HG03175 (cell line): ENCODE data around the gene TSPAN9.

Source experiments
- ATAC-seq: cut with Tn5 transposase; IDR thresholded peaks from one replicate; pipeline ENCODE4 v1.9.1; 2021; ENCODE audit warnings: mild to moderate bottlenecking, moderate library complexity; ENCODE audit not compliant: unreplicated experiment

TSPAN9 gene

DNA sequence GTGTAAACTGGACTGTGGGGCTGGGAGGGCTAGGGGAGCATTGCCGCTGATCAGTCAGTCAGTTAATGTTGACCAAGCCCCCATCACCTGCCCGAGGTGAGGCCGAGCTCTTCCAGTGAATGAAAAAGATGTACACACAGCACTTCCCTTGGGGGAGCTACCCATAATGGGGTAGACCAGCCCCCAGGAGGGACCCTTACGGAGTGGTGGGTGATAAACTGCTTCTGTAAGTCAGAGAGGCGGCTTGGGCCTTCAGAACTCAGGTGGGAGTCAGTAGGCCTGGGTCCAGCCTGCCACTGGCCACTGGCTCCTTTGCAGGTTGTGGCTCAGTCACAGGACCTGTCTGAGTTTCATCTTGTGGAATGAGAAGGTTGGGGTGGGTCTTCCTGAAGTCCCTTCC, 43.5 kb downstream of the TSPAN9 start:
- ATAC-seq: no peak

DNA sequence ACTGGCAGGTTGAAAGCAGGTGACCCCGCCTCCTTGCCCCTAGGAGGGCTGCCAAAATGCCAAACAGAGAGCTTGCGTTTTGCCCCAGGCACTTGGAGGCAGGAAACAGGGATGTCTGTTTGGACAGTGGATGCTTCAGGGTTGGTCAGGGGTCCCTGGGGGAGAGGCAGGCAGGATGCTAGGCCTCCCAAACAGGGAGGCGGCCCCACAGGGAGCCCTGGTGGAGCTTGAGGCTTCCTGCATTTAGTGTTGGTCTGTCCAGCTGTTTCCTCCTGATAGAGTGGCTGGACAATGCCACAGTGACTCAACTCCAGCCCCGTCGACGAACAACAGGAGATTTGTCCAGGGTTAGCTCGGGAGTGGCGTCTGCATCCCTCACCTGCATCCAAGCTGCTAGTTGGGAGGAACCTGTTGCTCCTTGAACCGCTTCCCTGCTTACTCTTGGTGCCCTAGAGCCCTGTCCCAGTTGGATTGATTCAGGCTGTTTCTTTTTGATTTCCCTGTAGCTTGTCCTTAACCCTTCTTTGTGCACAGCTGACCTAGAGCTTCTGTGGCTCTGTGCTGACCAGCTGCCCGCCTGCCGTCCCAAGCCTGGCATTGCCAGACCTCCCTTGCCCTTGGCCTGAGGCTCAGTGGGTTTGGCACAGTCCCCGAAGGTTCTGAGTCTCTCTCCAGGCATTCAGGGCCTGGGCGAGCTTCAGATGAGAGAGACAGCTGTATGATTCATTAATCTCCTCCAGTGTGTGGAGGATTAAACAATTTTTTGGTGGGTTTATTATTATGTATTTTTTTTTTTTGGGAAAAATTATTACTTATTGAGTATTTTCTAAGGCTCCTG, 45.9 kb downstream of the TSPAN9 start:
- no peak for ATAC-seq

DNA sequence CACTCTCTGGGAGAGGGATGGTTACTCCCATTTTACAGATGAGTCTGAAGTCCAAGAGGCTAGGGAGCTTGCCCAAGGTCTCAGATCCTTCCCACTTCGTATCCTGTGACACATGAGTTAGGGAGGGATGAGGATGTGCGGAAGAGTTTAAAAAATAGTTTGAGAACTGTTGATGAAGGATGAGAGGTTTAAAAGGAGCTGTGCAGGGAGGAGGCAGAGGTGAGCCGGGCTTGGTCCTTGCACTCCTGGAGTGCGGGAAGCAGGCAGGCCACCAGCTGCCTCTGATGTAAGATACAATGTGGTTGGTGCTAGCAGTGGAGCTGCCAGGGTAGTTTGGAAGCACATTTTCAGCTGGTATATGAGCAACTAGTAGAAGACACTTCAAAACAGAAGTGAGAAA, 46.5 kb downstream of the TSPAN9 start:
- ATAC-seq: no peak

DNA sequence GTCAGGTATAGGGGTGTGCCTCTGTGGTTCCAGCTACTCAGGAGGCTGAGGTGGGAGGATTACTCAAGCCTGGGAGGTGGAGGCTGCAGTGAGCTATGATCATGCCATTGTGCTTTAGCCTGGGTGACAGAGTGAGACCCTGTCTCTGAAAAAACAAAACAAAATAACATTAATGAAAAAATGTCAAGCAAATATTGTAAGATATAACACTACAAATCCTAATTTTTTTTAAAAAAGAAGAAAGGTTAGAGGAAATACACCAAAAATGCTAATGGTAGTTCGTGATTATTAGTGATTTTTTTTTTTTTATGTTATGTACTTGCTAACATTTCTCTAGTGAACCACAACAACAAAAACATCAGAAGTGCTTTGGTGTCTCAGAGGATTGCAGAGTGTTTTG, 47.7 kb downstream of the TSPAN9 start:
- no peak for ATAC-seq

DNA sequence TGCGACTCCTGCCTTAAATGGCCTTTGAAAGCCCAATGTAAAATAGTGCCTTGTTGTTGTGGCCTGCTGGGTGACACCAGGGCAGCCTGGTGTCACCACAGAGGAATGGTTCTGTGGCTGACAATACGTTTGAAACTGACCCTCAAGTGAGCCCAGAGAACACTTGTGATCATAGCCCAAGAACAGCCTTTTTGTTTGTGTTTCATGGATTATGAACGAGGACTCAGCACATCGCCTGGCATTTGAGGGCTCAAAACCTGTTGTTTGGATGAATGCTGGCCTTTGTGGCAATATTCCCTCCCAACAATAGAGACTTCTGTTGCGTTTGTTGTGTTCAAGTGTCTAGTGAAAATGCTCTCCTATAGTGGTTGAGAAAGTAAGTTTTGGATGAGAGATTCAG, 48.5 kb downstream of the TSPAN9 start:
- no peak for ATAC-seq

DNA sequence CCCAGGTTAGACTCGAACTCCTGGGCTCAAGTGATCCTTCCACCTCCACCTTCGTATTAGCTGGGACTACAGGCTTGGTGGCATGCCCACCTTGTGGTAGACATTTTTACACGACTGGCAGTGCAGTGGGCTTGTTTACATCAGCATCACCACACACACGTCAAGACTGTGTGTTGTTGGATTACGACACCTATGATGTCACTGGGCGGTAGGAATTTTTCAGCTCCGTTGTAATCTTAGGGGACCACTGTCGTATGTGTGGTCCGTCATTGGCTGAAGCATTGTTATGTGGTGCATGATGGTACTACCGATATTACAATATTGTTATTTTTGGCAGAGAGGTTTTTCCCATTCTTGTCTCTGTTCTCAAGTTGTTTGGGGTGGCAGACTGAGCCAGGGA, 50.7 kb downstream of the TSPAN9 start:
- no peak for ATAC-seq

DNA sequence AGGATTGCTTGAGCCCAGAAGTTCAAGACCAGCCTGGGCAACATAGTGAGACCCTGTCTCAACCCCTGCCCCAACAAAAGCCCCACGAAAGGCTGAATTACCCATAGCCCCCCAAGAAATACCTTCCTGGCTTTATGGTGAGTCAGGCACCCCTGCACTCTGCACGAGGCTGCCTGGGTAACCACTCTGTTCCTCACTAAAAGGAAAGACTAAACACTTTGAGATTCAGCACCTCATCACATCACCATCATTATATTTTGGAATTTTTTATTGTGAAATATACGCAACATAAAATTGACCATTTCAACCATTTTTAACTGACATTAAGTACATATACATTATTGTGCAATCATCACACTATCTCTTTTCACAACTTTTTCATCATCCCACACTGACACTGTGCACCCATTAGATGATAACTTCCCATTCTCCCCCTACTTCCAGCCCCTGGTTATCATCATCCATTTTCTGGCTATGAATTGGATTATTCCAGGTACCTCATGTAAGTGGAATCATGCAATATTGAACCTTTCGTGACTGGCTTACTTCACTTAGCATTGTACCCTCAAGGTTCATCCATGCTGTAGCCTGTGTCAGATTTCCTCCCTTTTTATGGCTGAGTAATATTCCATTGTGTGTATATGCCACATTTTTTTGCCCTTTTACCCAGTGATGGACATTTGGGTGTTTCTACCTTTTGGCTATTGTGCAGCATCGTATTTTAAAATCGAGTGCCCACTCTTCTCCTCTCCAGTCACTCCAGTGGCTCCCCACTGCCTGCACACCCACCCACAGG, 51.5 kb downstream of the TSPAN9 start:
- ATAC-seq: no peak

DNA sequence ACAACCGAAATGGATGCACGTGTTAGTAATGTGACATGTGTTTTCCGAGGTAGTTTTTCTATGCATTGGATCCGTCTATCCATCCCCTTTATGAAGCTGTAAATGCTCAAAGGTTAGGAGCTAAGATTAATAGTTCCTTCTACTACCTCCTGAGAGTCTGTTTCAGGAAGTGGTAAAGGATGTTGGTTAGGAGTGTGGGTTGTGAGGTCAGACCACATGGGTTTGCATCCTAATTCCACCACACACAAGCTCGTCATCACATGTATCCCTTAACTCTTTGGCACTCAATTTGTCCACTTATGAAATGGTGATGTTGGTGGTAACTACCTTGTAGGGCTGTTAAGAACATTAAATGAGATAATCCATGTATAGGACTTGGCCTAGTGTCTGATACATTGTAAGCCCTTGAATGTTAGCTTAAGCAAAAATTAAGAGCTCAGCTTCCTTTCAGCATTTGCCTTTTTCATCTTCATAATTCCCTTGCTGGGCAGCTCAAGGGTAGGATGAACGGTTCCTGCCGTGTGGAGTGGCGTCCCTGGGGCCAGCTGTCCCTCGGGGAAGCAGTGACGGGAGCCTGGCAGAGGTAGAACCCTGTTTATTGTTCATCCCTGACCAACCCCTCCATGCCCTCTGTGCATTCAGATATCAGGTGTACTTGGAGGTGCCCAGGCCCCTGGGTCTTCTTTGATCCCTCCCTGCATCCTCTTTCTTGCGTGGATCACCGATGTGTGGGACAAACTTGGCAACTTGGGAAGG, 52.3 kb downstream of the TSPAN9 start:
- ATAC-seq: no peak

DNA sequence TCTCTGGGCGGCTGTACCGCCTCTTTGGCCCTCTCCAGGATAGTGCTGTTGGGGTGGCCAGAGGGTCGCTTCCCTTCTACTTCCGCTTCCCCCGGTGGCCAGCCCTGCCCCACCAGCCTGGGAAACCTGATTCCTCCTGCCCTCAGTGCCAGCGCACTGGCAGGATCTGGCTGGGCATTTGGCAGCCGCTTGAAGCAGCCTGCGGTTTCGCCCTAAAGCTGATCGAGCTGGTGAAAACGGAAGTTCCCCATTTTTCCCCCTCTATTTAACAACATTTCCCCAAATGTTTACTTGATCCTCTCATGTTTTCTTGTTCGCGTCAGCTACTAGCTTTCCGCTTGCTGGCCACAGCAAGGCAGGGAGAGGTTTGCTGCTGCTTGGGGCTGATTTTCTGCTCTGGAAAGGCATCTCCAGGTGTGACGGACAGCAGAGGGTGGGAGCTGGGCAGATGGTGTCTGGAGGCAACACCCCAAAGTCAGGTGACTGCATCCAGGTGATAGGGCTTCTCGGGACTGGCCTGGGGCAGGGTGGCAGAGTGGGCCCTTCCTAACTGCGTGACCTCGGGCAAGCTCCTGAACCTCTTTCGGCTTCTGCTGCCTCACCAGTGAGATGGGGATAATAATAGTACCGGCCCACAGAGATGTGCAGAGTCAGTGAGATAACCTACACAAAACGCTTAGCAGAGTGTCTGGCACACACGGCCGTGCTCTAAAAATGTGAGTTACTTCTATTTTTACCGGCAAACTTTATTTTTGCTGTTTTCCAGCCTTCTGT, 53.1 kb downstream of the TSPAN9 start:
- ATAC-seq: no peak

DNA sequence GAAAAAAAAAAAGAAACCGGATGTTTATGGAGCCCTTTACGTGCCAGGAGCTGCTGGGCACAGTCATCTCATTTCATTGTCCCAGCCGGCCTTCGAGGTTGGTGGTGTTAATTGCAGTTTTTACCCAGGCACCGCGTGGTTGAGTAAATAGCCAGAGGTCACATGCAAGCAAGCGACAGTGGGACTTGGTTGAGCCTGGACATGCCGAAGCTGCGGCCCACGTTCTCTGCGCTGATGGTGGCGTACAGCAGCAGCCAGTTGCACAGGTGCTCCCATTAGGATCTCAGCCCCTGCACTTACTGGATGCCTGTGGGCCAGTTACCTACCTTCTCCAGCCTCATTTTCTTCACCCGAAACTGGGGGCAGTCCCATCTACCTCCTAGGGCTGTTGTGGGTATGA, 54.0 kb downstream of the TSPAN9 start:
- no peak for ATAC-seq

DNA sequence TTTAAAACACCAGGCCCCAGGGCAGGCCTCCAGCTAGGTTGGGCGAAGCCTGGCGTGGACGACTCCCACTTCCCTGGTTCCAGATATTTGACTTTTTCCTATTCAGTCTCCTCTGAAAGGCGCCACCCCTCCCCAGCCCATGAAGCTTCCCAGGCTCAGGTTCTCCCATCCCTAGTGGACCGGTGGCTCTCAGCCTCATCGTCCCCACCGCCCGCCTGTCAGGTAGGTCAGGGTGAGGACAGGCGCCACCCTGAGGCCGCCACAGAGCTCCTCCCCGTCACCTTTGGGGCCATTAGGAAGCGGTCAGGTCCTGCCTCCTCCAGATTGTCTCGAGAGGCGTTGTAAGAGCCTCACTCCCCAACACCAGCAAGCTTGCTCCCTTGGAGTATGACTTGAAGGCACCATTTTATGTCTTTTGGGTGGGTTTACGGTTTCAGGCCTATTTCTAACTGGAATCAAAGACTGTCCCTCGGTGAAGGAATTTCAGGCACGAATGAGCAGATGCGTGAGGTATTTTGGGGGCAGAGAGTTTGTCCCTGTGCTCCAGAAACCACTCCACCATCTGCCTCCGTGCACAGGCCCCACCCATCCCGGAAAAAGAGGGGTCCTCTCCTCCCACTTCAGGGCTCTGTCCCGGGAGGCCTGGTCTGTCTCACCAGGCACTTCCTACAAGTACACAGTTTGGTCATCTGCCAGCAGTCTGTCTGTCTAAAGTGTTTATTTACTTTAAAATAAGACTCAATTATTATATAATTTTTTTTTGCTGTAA, 55.6 kb downstream of the TSPAN9 start:
- ATAC-seq: no peak

DNA sequence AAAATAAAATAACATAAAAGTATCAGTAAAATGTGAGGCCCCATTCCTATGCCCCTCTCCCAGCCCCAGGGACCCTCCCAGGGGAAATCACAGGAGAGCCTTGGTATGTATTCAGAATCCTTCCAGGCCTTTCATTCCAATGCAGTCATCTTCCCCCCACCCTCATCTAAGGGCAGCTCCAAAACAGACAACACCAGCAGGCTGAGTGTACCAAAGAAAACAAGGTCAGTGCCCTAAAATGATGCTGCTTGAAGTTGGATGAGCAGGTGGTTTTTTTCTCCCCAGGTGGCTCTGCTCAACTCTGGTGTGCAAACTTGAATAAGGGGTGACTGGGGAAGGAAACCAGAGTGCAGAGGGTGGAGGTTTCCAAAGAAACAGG, 56.2 kb downstream of the TSPAN9 start:
- ATAC-seq: no peak

DNA sequence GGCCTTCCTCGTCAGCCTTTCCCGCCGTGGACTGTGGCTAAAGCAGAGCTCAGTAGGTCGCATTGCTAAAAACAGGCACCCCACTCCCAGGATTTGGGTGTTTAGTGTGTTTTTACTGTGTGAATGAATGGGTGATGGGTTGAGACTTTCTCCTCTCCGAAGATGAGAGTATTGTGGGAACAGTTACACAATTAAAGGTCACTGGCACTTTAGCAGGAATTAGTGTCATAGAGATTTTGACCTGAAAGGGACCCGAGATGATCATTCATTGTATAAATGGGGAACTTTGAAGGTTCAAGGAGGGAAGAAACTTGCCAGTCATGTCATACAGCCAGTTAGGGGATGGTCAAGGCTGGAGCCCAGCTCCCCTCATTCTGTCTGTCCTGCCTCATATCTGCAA, 56.9 kb downstream of the TSPAN9 start:
- ATAC-seq: no peak

DNA sequence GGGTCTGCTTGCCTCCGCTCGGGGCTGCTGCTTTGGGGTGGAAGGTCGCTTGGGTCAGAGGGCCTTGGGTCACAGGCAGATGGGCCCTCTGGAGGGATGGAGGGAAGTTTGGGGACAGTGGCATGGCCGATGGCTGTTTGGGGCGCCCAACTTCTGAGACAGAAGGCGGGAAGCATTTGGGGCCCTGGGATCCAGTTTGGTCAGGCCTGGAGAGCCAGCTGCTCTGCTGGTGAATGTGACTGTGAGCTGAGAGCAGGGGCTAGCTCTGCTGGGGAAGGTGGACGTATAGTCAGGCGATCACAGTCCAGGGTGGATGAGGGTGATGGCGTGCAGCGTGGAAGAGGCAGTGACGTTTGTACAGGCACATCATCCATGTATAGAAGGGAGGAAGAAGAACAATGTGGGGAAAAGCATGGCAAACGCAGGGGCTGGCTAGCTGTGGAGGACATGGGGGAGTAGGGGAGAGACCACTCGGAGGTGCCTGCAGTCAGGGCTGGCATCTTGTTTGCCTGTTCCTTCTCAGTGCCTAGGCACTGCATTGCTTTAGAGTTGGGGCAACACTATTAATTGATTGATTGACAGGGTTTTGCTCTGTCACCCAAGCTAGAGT, 57.5 kb downstream of the TSPAN9 start:
- no peak for ATAC-seq

DNA sequence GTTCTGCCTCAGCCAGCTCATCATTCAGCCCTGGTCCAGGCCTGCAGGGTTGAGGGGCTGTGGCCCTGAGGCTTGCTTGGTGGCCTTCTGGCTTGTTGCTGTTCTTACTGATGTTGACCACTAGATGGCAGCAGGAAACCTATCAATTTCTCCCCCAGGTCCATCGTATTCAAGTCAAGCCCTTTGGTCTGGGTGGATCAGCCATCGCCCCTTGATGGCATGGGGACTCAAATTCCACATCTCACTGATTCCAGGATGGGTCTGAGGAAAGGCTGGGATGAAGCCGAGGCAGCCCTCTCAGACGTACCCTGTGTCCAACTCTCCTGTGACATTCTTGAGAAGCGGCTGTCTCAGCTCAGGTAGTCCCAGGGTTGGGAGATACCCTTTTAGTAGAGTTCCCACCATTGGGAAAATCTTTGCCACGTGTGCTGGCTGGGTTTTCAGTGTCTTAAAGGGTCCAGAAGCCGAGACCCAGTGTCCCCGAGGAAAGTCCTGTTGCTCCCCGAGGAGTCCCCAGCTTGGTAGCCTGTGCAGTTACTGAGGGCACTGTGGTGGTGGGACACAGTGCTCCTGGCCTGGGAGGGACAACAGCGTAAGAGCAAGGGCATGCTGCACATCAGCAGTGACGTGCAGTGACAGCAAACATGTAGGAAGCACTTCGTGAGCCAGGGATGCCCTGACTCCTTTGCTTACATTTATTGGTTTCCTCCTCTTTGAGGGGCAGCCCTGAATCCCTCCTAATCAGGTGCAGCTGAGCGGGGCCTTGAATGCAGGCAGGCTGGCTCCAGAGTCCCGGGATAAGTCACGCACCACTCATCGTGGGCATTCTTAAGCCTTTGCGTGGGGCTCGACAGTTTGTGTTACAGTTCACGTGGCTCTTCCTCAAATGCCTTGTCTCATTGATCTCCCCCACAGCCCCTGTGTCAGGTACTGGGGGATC, 58.6 kb downstream of the TSPAN9 start:
- ATAC-seq: peak; percentile 49

DNA sequence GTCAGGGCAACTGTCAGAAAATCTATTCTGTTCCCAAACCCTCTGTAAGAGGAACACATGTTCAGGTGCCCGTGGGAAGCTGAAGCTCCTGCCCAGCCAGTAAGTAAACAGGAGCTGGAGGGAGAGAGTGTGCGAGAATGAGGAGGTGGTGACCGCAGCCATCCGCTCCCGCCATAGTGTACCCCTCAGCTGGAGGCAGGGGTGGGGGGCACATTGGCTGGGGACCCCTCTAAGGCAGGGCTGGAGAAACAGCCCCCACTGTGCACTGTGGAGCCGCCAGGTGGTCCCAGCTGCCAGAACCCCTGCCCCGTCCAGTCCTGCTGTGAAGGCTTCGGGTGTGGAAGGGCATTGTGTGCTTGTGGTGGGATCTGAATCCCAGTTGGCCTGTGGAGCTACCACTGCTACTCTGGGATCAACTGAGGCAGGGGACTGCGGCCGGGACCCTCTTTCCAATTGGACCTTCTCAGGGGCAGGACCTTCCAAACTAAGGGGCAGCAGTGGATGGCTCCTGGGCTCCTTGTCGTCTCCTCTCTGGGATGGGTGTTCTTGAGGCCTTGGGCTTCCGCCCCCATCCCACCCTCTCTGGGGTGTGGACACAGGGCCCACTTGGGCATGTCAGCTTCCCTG, 59.6 kb downstream of the TSPAN9 start:
- no peak for ATAC-seq

DNA sequence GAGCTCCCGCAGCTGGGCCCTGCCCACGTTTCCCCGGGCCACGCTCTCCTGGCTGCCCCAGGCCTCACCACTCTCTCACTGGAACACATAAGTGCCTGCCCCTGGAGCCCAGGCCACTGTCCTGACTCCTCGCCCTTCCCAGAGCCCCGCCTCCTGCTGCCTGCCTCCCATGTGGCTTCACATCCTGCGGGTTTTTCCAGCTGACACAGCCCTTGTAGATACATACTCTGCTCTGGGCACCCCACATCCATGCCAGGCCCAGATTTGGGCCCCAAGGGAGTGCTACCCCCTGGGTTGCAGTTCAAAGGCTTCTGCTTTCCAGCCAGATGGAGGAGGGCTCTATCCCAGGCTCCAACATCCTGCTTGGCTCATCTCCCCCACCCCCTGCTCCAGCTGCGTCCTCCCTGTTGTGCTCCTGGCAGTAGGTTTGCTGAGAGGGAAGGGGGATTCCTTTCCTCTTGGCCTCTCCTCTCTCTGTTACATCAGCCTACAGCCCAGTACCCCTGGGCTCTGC, 60.1 kb downstream of the TSPAN9 start:
- no peak for ATAC-seq
